Psoas muscle (tissue), 8 donors: Measurements from ENCODE around the gene SSBP4. TPM values are rescaled to one million over a fixed set of nuclear protein-coding genes. Genes with fewer than 3 reads are reported as not detected.
A peak's percentile ranks its signal among the peaks of the same experiment; 100 is the strongest.

ENCODE experiments used
- ATAC-seq, 4 donors: fragments of 200-7000 bp; cut with Tn5 transposase; one replicate each; pipeline ENCODE4 v1.9.1; 2020; ENCODE audit warnings: moderate library complexity in 3 of 4, mild to moderate bottlenecking in 2 of 4
- DNase-seq, 2 donors: peaks; one replicate each; pipeline ENCODE4 v3.0.0-alpha.2; 2020
- H3K27ac ChIP-seq: fragments of 200-600 bp; one replicate; pipeline ENCODE4 v1.8.0; 2022
- H3K27me3 ChIP-seq, 3 donors: fragments of 200-600 bp in 1 of 3; one replicate each; pipeline versions ENCODE4 v1.6.1 to v1.8.0; 2013 to 2022; ENCODE audit warnings: low read length in 2 of 3, mild to moderate bottlenecking in 2 of 3, moderate library complexity in 1 of 3; ENCODE audit not compliant: insufficient read depth in 3 of 3
- H3K36me3 ChIP-seq, 2 donors: fragments of 200-600 bp in 1 of 2; one replicate each; pipeline versions ENCODE4 v1.6.1 to v1.8.0; 2013 to 2022; ENCODE audit warnings: low read depth in 1 of 2, mild to moderate bottlenecking in 1 of 2, moderate library complexity in 1 of 2; ENCODE audit not compliant: insufficient read depth in 1 of 2
- H3K4me1 ChIP-seq: fragments of 200-600 bp; one replicate; pipeline ENCODE4 v1.8.0; 2022
- H3K4me3 ChIP-seq: fragments of 200-600 bp; one replicate; pipeline ENCODE4 v1.8.0; 2022; ENCODE audit warnings: mild to moderate bottlenecking
- H3K9me3 ChIP-seq: fragments of 200-600 bp; one replicate; pipeline ENCODE4 v1.8.0; 2022
- CTCF ChIP-seq: fragments of 200-600 bp; IDR thresholded peaks from one replicate; pipeline ENCODE4 v1.8.0; 2022; ENCODE audit warnings: antibody characterized with exemption
- WGBS, 3 donors: extraction: QIAGEN DNeasy Blood & Tissue Kit; methylation state at CpG; one replicate each; pipeline versions ENCODE4 v1.1.6 to v1.1.7; 2013; 5-methylcytosine and 5-hydroxymethylcytosine counted together
- intact Hi-C, 2 donors: fragments of 100-400 bp; cut with DNase I; formaldehyde crosslinking; loops; one replicate each; pipeline versions ENCODE4 v1.11.0 to v1.14.2; 2022
- polyA plus RNA-seq, 3 donors: library from polyadenylated mRNA; stranded (reverse); fragments of 200-250 nt; gene quantifications; one replicate each; pipeline ENCODE4 v1.2.3, GENCODE V29; 2013
- total RNA-seq, 4 donors: library from RNA; stranded (reverse); fragmentation: NEBNext Ultra II Directional in 2 of 4; extraction: Animal tissue kit (Norgen Biotek cat#: 25700) in 2 of 4; gene quantifications; one replicate each; pipeline versions ENCODE4 v1.2.1 to v1.2.4, GENCODE V29; 2021 to 2023
- donor health status: healthy with polysubstance abuse.
- donor health status: DM: no; HTN: no; CAD: no; lungs with moderate emphysema.
- donor health status: Bipolar disorder and iron deficiency.
- donor health status: healthy.
- donor health status: DM: yes; HTN: yes; CAD: no.
- donor health status: DM: no; HTN: no; CAD: no.
- donor health status: DM: no; HTN: no; CAD: no.
- donor health status: DM: yes; HTN: yes; CAD: no.

SSBP4 gene
- total and polyA plus RNA-seq, 7 donors = 25.8 to 46.1 (median 29.3) TPM

GRCh38 chr19:18468517-18468916 is 49.3 kb downstream of the SSBP4 start:
- Histone ChIP-seq H3K36me3 (peaks cover 0 to 29% of the 10 kb centered on the region in 2 donors), H3K4me3 (no peak overlapping the region), H3K27ac (peak overlapping the region; percentile 78), H3K27me3 (no peaks in the 10 kb centered on the region), H3K4me1 (peaks cover 72% of the 10 kb centered on the region), H3K9me3 (no peaks in the 10 kb centered on the region)
- ATAC-seq = peak; percentile 79 to 85 (median 83)
- intact Hi-C loops = loop anchor here in 1 of 2 donors (2.0 to 10.0 kb wide), 3 partner anchors 50 to 186 kb away; partner anchors contain the start of gene UBA52
- TF ChIP-seq CTCF = no peak
- DNase-seq = peak; percentile 83 to 95
- WGBS, 3 donors = 21 to 40% (median 30%) methylated on average over 3 of the region's 3 CpGs

- intact Hi-C loops = loop anchor here in 1 of 2 donors (2.0 to 10.0 kb wide), 3 partner anchors 50 to 186 kb away; partner anchors contain the start of gene UBA52
- 63 to 70% (median 66%) methylated on average over 28 of the region's 28 CpGs for WGBS, 3 donors
- TF ChIP-seq CTCF = peak; percentile 77
- peaks cover 0 to 28% of the 10 kb centered on the region in 2 donors for H3K36me3 ChIP-seq
- no peaks in the 10 kb centered on the region for H3K27me3 ChIP-seq
- no peak overlapping the region for H3K4me3 ChIP-seq
- ATAC-seq (peak; percentile 34 to 66 (median 46)), DNase-seq (peak; percentile 80 to 87)
- H3K4me1 ChIP-seq = peaks cover 75% of the 10 kb centered on the region
- H3K27ac ChIP-seq = peak overlapping the region; percentile 78
- H3K9me3 ChIP-seq = no peaks in the 10 kb centered on the region
Observed at GRCh38 chr19:18469069-18469846, 50.1 kb downstream of the SSBP4 start.

- intact Hi-C loops = loop anchor here in 1 of 2 donors (5.0 kb wide), 1 partner anchor 102 kb away; the partner anchor contains the start of gene UBA52
- DNase-seq (no peak), ATAC-seq (no peak)
- no peak for TF ChIP-seq CTCF
- Histone ChIP-seq H3K36me3 (peaks cover 0 to 22% of the 10 kb centered on the region in 2 donors), H3K27ac (peak overlapping the region; percentile 78), H3K27me3 (no peaks in the 10 kb centered on the region), H3K9me3 (no peaks in the 10 kb centered on the region), H3K4me3 (no peak overlapping the region), H3K4me1 (peaks cover 75% of the 10 kb centered on the region)
- 71 to 85% (median 79%) methylated on average over 2 of the region's 2 CpGs for WGBS, 3 donors
Observed at GRCh38 chr19:18470787-18471186, 51.6 kb downstream of the SSBP4 start.

- Histone ChIP-seq H3K27ac (peak overlapping the region; percentile 23), H3K4me3 (no peak overlapping the region), H3K9me3 (no peaks in the 10 kb centered on the region), H3K27me3 (no peaks in the 10 kb centered on the region), H3K4me1 (peaks cover 79% of the 10 kb centered on the region), H3K36me3 (peaks cover 0 to 22% of the 10 kb centered on the region in 2 donors)
- no peak for ATAC-seq
- WGBS, 3 donors = 61 to 69% (median 63%) methylated on average over 8 of the region's 8 CpGs
- intact Hi-C loops = loop anchor here in 1 of 2 donors (5.0 kb wide), 1 partner anchor 99 kb away; the partner anchor contains the start of gene UBA52
- DNase-seq = no peak
- no peak for TF ChIP-seq CTCF
Observed at GRCh38 chr19:18473003-18473705, 54.0 kb downstream of the SSBP4 start.
